HepG2 (cell line): Measurements from ENCODE around the gene C16orf54. TPM values are rescaled to one million over a fixed set of nuclear protein-coding genes. Genes with fewer than 3 reads are reported as not detected.

Experiments used
- ATAC-seq: fragments of 200-7000 bp; cut with Tn5 transposase; 3 replicates; pipeline ENCODE4 v1.9.1; 2020; ENCODE audit warnings: mild to moderate bottlenecking, moderate library complexity
- BruUV-seq: library from RNA; stranded (reverse); fragments of 400-500 nt; replicated peaks from 2 replicates; lab custom pipeline; 2021; lab: Mats Ljungman, UMichigan
- CTCF ChIA-PET: fragments of 300-600 bp; formaldehyde crosslinking; extraction: SDS; loops from one replicate; lab custom pipeline; 2021; ENCODE audit warnings: low total read pairs, inconsistent platforms, low intra/inter-chr PET ratio; lab: Yijun Ruan, JAX
- POLR2A ChIA-PET: fragments of 350-600 bp; sonication (Branson Sonifier 250); formaldehyde crosslinking; loops from one replicate; lab custom pipeline; 2020; ENCODE audit warnings: antibody characterized with exemption, inconsistent platforms; lab: Yijun Ruan, JAX
- DNase-seq: peaks from one replicate; pipeline ENCODE4 v3.0.0-alpha.2; 2015; ENCODE audit warnings: low spot score
- FAIRE-seq: peaks from 3 replicates; lab custom pipeline; 2011; peaks lifted over from hg19 to GRCh38; lab: Jason Lieb, UNC
- H2AFZ ChIP-seq: one replicate; pipeline ENCODE4 v1.6.1; 2011; ENCODE audit warnings: low read length, inconsistent platforms
- H3K27ac ChIP-seq: fragments of 300-600 bp; 3 replicates; pipeline ENCODE4 v1.8.0; 2011; ENCODE audit warnings: mixed run types, mild to moderate bottlenecking, mixed read lengths, low read length, inconsistent platforms; ENCODE audit not compliant: insufficient read depth; ENCODE audit errors: extremely low read length
- H3K27me3 ChIP-seq, 2 experiments: fragments of 200-600 bp in 1 of 2; 2 replicates in 1 of 2; 3 replicates in 1 of 2; pipeline versions ENCODE4 v1.6.0 to v1.8.0; 2011; ENCODE audit warnings: low read length in 2 of 2, mild to moderate bottlenecking in 2 of 2, moderate library complexity in 2 of 2, inconsistent platforms in 1 of 2; ENCODE audit not compliant: insufficient read depth in 2 of 2, control insufficient read depth in 1 of 2
- H3K36me3 ChIP-seq, 2 experiments: fragments of 200-600 bp in 1 of 2; replicated peaks in 1 of 2; 2 replicates in 1 of 2; 3 replicates in 1 of 2; pipeline versions ENCODE4 v1.5.1 to v1.8.0; 2011; ENCODE audit warnings: low read length in 2 of 2, inconsistent platforms in 1 of 2; ENCODE audit not compliant: insufficient read depth in 2 of 2, control insufficient read depth in 1 of 2
- H3K4me1 ChIP-seq: 2 replicates; pipeline ENCODE4 v1.5.1; 2012; ENCODE audit warnings: low read length, inconsistent platforms; ENCODE audit not compliant: insufficient read depth
- H3K4me2 ChIP-seq: 2 replicates; pipeline ENCODE4 v1.6.0; 2011; ENCODE audit warnings: low read depth, low read length, inconsistent platforms
- H3K4me3 ChIP-seq, 3 experiments: fragments of 200-600 bp in 1 of 3; sonication (generic), shearing (Covaris generic) in 1 of 3; replicated peaks in 1 of 3; 2 replicates each; pipeline ENCODE4 v1.5.1; 2011 to 2016; ENCODE audit warnings: low read length in 3 of 3, inconsistent platforms in 2 of 3, low read depth in 2 of 3, mild to moderate bottlenecking in 2 of 3, control low read depth in 1 of 3, mixed read lengths in 1 of 3; ENCODE audit not compliant: insufficient read depth in 1 of 3
- H3K79me2 ChIP-seq: one replicate; pipeline ENCODE4 v1.6.1; 2011; ENCODE audit warnings: low read length, inconsistent platforms; ENCODE audit not compliant: insufficient read depth
- H3K9ac ChIP-seq: 2 replicates; pipeline ENCODE4 v1.6.0; 2011; ENCODE audit warnings: mild to moderate bottlenecking, low read depth, low read length, inconsistent platforms; ENCODE audit not compliant: insufficient read depth
- H3K9me3 ChIP-seq: 2 replicates; pipeline ENCODE4 v1.5.1; 2012; ENCODE audit warnings: mild to moderate bottlenecking, low read length
- H4K20me1 ChIP-seq: 2 replicates; pipeline ENCODE4 v1.6.0; 2011; ENCODE audit warnings: inconsistent platforms, mild to moderate bottlenecking, low read length, moderate library complexity; ENCODE audit not compliant: insufficient read depth
- AHR ChIP-seq: IDR thresholded peaks from 2 replicates; pipeline ENCODE4 v1.6.1; 2018; ENCODE audit warnings: missing genetic modification reagents, missing compliant biosample characterization
- ELF3 ChIP-seq: IDR thresholded peaks from 2 replicates; pipeline ENCODE4 v1.6.1; 2016; ENCODE audit warnings: missing genetic modification reagents, missing compliant biosample characterization
- MED13 ChIP-seq: sonication (generic); formaldehyde crosslinking; IDR thresholded peaks from 2 replicates; pipeline ENCODE4 v1.5.0; 2020; ENCODE audit warnings: missing genetic modification reagents
- NFKBIZ ChIP-seq: IDR thresholded peaks from 2 replicates; pipeline ENCODE4 v1.6.1; 2018; ENCODE audit warnings: missing genetic modification reagents, missing compliant biosample characterization
- ZFP36L2 ChIP-seq: sonication (generic); formaldehyde crosslinking; IDR thresholded peaks from 2 replicates; pipeline ENCODE4 v1.4.0; 2020; ENCODE audit warnings: missing genetic modification reagents
- ZKSCAN5 ChIP-seq: sonication (generic); formaldehyde crosslinking; IDR thresholded peaks from 2 replicates; pipeline ENCODE4 v1.5.1; 2020; ENCODE audit warnings: mild to moderate bottlenecking, missing genetic modification reagents
- ZNF18 ChIP-seq: sonication (generic); formaldehyde crosslinking; IDR thresholded peaks from 2 replicates; pipeline ENCODE4 v1.8.0; 2022; ENCODE audit warnings: mild to moderate bottlenecking, missing genetic modification reagents; ENCODE audit not compliant: insufficient replicate concordance
- ZNF275 ChIP-seq: sonication (generic); formaldehyde crosslinking; IDR thresholded peaks from 2 replicates; pipeline ENCODE4 v1.8.0; 2022; ENCODE audit warnings: missing genetic modification reagents, mild to moderate bottlenecking, inconsistent platforms, borderline replicate concordance
- ZNF547 ChIP-seq: sonication (generic); formaldehyde crosslinking; IDR thresholded peaks from 2 replicates; pipeline ENCODE4 v1.5.1; 2020; ENCODE audit warnings: mild to moderate bottlenecking, missing genetic modification reagents
- ZNF761 ChIP-seq: sonication (generic); formaldehyde crosslinking; conservative IDR thresholded peaks from 2 replicates; pipeline ENCODE4 v1.4.0; 2020; ENCODE audit warnings: mild to moderate bottlenecking, missing genetic modification reagents
- ZNF891 ChIP-seq: sonication (generic); formaldehyde crosslinking; IDR thresholded peaks from 2 replicates; pipeline ENCODE4 v1.5.0; 2020; ENCODE audit warnings: mild to moderate bottlenecking, missing genetic modification reagents
- WGBS: methylation state at CpG from one replicate; pipeline ENCODE4 v1.1.6; 2017; ENCODE audit warnings: low lambda C conversion rate; 5-methylcytosine and 5-hydroxymethylcytosine counted together
- in situ Hi-C: cut with HindIII; loops from 2 replicates; pipeline ENCODE4 v1.10.0; 2017; ENCODE audit warnings: low pct_unique_long_range_greater_than_20kb; ENCODE audit not compliant: extremely low pct_ligation_motif_present
- intact Hi-C: fragments of 100-400 bp; cut with micrococcal nuclease; formaldehyde crosslinking; loops from one replicate; pipeline ENCODE4 v1.10.0; 2022; ENCODE audit not compliant: unreplicated experiment
- polyA plus RNA-seq, 8 experiments: library from polyadenylated mRNA; depleted of rRNA in 3 of 8; stranded (reverse) in 7 of 8; unstranded in 1 of 8; fragments of >200 nt; fragmentation: Illumina TruSeq in 4 of 8; extraction: Trizol in 4 of 8; gene quantifications; 2 replicates each; pipeline versions ENCODE4 v1.2.1 to v1.2.3, GENCODE V29; 2011 to 2016; ENCODE audit warnings: low read depth in 4 of 8, missing spikeins in 1 of 8, mixed read lengths in 1 of 8; ENCODE audit not compliant: insufficient read depth in 1 of 8
- total RNA-seq, 5 experiments: library from RNA; depleted of rRNA; stranded (reverse); fragments of >200 nt; fragmentation: Illumina TruSeq; extraction: Trizol; gene quantifications; 2 replicates each; pipeline ENCODE4 v1.2.3, GENCODE V29; 2016; ENCODE audit warnings: low read depth in 1 of 5
- TF ChIP-seq, protein P1 (sequence below): sonication (generic); formaldehyde crosslinking; IDR thresholded peaks from 2 replicates; pipeline ENCODE4 v1.5.1; 2020; ENCODE audit warnings: missing genetic modification reagents, mild to moderate bottlenecking, borderline replicate concordance
- TF ChIP-seq, protein P2 (sequence below): sonication (generic); formaldehyde crosslinking; IDR thresholded peaks from 2 replicates; pipeline ENCODE4 v1.4.0; 2020; ENCODE audit warnings: missing genetic modification reagents

C16orf54 gene
- total and polyA plus RNA-seq, 2 of the 13 experiments (the other 11 are each of a cell fraction or from before 2014, with no cell fraction given), result not detected

DNA sequence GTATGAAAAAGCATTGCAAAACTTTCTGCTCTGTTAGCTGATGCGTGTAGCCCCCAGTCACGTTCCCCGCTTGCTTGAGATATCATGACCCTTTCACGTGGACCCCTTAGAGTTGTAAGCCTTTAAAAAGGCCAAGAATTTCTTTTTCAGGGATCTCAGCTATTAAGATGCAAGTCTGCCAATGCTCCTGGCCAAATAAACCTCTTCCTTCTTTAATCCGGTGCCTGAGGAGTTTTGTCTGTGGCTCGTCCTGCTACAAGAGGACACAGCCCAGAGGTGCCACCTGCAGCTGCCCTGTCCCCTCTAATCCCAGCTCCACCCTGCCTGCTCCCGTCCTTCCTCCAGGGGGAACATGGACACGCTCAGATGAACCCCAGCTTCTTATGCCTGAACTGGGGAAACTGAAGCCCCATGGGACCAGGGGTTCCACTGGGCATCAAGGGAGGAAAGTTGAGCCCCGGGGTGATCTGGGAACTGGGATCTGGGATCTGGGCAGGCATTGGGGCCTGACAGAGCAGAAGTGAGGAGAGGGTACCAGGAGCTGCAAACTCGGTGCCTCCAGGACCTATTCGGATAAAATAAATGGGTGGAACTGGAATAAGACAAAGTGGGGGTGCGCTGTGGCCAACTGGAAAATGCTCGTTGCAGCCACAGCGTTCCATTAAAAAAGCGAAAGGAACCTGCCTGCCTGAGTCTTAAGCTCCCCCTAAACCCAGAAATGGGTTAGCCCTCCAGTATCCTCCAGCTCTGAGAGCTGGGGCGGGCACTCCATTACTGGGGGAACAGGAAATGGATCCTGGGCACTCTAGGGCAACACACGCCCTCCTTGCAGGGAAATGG, 47.1 kb downstream of the C16orf54 start (continued):
- TF ChIP-seq, protein P1, sequence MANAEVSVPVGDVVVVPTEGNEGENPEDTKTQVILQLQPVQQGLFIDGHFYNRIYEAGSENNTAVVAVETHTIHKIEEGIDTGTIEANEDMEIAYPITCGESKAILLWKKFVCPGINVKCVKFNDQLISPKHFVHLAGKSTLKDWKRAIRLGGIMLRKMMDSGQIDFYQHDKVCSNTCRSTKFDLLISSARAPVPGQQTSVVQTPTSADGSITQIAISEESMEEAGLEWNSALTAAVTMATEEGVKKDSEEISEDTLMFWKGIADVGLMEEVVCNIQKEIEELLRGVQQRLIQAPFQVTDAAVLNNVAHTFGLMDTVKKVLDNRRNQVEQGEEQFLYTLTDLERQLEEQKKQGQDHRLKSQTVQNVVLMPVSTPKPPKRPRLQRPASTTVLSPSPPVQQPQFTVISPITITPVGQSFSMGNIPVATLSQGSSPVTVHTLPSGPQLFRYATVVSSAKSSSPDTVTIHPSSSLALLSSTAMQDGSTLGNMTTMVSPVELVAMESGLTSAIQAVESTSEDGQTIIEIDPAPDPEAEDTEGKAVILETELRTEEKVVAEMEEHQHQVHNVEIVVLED, result no peak
- TF ChIP-seq ZKSCAN5 (CRISPR knock-in tag) (no peak), AHR (no peak), ELF3 (no peak), ZFP36L2 (CRISPR knock-in tag) (no peak), ZNF547 (CRISPR knock-in tag) (no peak), NFKBIZ (no peak), MED13 (CRISPR knock-in tag) (0 out of 2 replicates have a peak, but pooled peaks have one; percentile 7)

- Histone ChIP-seq H3K4me3 (no peak overlapping the region), H3K9me3 (no peaks in the 10 kb centered on the region), H3K79me2 (peaks cover 5% of the 10 kb centered on the region), H3K27me3 (peaks cover 0 to 4% of the 10 kb centered on the region in 2 experiments; a peak in 1 of 5 replicates), H3K4me2 (no peak overlapping the region), H2AFZ (no peak overlapping the region), H3K36me3 (peaks cover 11 to 19% of the 10 kb centered on the region in 2 experiments; a peak in 4 of 5 replicates), H4K20me1 (peaks cover 8% of the 10 kb centered on the region), H3K27ac (no peak overlapping the region), H3K4me1 (peaks cover 23% of the 10 kb centered on the region), H3K9ac (no peak overlapping the region)
- FAIRE-seq (no peak), DNase-seq (no peak), ATAC-seq (no peak)
- CTCF ChIA-PET, result no interaction called here
- in situ Hi-C loops, result loop anchor here (10.0 kb wide), 1 partner anchor 337 kb away; the partner anchor contains the start of gene TLCD3B
- POLR2A ChIA-PET, result interaction anchor here (2.3 kb wide), 1 partner anchor 19 kb away, joined by 11 read pairs; the partner anchor contains the start of gene QPRT
- intact Hi-C loops, result no loop called here
- TSS peak; percentile 87 for BruUV-seq
- 97% methylated on average over 2 of the region's 2 CpGs for WGBS
- TF ChIP-seq ZNF18 (no peak), ZNF761 (CRISPR knock-in tag) (no peak), ZNF891 (CRISPR knock-in tag) (no peak), ZNF275 (no peak)
- TF ChIP-seq, protein P2, sequence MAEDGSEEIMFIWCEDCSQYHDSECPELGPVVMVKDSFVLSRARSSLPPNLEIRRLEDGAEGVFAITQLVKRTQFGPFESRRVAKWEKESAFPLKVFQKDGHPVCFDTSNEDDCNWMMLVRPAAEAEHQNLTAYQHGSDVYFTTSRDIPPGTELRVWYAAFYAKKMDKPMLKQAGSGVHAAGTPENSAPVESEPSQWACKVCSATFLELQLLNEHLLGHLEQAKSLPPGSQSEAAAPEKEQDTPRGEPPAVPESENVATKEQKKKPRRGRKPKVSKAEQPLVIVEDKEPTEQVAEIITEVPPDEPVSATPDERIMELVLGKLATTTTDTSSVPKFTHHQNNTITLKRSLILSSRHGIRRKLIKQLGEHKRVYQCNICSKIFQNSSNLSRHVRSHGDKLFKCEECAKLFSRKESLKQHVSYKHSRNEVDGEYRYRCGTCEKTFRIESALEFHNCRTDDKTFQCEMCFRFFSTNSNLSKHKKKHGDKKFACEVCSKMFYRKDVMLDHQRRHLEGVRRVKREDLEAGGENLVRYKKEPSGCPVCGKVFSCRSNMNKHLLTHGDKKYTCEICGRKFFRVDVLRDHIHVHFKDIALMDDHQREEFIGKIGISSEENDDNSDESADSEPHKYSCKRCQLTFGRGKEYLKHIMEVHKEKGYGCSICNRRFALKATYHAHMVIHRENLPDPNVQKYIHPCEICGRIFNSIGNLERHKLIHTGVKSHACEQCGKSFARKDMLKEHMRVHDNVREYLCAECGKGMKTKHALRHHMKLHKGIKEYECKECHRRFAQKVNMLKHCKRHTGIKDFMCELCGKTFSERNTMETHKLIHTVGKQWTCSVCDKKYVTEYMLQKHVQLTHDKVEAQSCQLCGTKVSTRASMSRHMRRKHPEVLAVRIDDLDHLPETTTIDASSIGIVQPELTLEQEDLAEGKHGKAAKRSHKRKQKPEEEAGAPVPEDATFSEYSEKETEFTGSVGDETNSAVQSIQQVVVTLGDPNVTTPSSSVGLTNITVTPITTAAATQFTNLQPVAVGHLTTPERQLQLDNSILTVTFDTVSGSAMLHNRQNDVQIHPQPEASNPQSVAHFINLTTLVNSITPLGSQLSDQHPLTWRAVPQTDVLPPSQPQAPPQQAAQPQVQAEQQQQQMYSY (CRISPR knock-in tag), result no peak
These were observed 47.7 kb downstream of the C16orf54 start for GRCh38 chr16:29698042-29698441.
